H1 (cell line): ENCODE measurements around the gene PRRG3.

Experiments used
- CHD1 ChIP-seq: IDR thresholded peaks from 2 replicates; pipeline ENCODE4 v1.6.1; 2012; ENCODE audit warnings: low read depth, low read length, improper control_type of control experiment
- CREB1 ChIP-seq: IDR thresholded peaks from 2 replicates; pipeline ENCODE4 v1.6.1; 2012; ENCODE audit warnings: inconsistent platforms
- E2F6 ChIP-seq: IDR thresholded peaks from 2 replicates; pipeline ENCODE4 v1.6.1; 2012; ENCODE audit warnings: inconsistent platforms
- EP300 ChIP-seq, 2 experiments: IDR thresholded peaks; 1 replicate in 1 of 2; 2 replicates in 1 of 2; pipeline ENCODE4 v1.6.1; 2011 to 2012; ENCODE audit warnings: low read depth in 2 of 2, low read length in 2 of 2, mild to moderate bottlenecking in 2 of 2, borderline replicate concordance in 1 of 2, inconsistent platforms in 1 of 2, moderate library complexity in 1 of 2
- EZH2 ChIP-seq: fragments of 200-600 bp; sonication (generic); IDR thresholded peaks from 2 replicates; pipeline ENCODE4 v1.7.1; 2012; ENCODE audit warnings: low read depth, mild to moderate bottlenecking, moderate library complexity, low read length, inconsistent platforms; ENCODE audit not compliant: severe bottlenecking
- GABPA ChIP-seq: IDR thresholded peaks from 2 replicates; pipeline ENCODE4 v1.6.1; 2011; ENCODE audit warnings: mild to moderate bottlenecking, low read length, moderate library complexity, borderline replicate concordance; ENCODE audit not compliant: insufficient read depth
- JUN ChIP-seq: IDR thresholded peaks from 2 replicates; pipeline ENCODE4 v1.6.1; 2011; ENCODE audit warnings: low read depth, mild to moderate bottlenecking, improper control_type of control experiment, low read length
- POLR2A ChIP-seq, 2 experiments: IDR thresholded peaks; 1 replicate in 1 of 2; 2 replicates in 1 of 2; pipeline ENCODE4 v1.6.1; 2011; ENCODE audit warnings: low read depth in 2 of 2, low read length in 2 of 2, mild to moderate bottlenecking in 2 of 2; ENCODE audit errors: control extremely low read depth in 1 of 2
- TBP ChIP-seq: IDR thresholded peaks from 2 replicates; pipeline ENCODE4 v1.6.1; 2011; ENCODE audit warnings: low read depth, low read length, improper control_type of control experiment
- YY1 ChIP-seq: IDR thresholded peaks from 2 replicates; pipeline ENCODE4 v1.6.1; 2011; ENCODE audit warnings: low read depth, mild to moderate bottlenecking, low read length
- ZNF274 ChIP-seq: IDR thresholded peaks from 2 replicates; pipeline ENCODE4 v1.7.0; 2012; ENCODE audit warnings: low read length, borderline replicate concordance; ENCODE audit errors: extremely low read depth
- TF ChIP-seq, protein P1 (sequence below), 3 experiments: IDR thresholded peaks; 1 replicate in 2 of 3; 2 replicates in 1 of 3; pipeline versions ENCODE4 v1.5.1 to v1.6.1; 2011; ENCODE audit warnings: low read length in 3 of 3, mild to moderate bottlenecking in 3 of 3, inconsistent platforms in 2 of 3, low read depth in 1 of 3, moderate library complexity in 1 of 3; ENCODE audit not compliant: insufficient read depth in 1 of 3; ENCODE audit errors: control extremely low read depth in 1 of 3
- TF ChIP-seq, protein P2 (sequence below): IDR thresholded peaks from 2 replicates; pipeline ENCODE4 v1.6.1; 2011; ENCODE audit warnings: low read depth, mild to moderate bottlenecking, low read length; ENCODE audit not compliant: insufficient read depth

- TF ChIP-seq YY1 = no peak
- TF ChIP-seq, protein P1, sequence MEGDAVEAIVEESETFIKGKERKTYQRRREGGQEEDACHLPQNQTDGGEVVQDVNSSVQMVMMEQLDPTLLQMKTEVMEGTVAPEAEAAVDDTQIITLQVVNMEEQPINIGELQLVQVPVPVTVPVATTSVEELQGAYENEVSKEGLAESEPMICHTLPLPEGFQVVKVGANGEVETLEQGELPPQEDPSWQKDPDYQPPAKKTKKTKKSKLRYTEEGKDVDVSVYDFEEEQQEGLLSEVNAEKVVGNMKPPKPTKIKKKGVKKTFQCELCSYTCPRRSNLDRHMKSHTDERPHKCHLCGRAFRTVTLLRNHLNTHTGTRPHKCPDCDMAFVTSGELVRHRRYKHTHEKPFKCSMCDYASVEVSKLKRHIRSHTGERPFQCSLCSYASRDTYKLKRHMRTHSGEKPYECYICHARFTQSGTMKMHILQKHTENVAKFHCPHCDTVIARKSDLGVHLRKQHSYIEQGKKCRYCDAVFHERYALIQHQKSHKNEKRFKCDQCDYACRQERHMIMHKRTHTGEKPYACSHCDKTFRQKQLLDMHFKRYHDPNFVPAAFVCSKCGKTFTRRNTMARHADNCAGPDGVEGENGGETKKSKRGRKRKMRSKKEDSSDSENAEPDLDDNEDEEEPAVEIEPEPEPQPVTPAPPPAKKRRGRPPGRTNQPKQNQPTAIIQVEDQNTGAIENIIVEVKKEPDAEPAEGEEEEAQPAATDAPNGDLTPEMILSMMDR (IDR thresholded peaks at IDR 0.05; ENCODE audit: control extremely low read depth in 1 of 3, insufficient read depth in 1 of 3, low read depth in 1 of 3, low read length in 3 of 3) = no peak
- TF ChIP-seq POLR2A (IDR thresholded peaks at IDR 0.05; ENCODE audit: control extremely low read depth in 1 of 2, low read depth in 2 of 2, low read length in 2 of 2) = no peak
- no peak for TF ChIP-seq CHD1
- TF ChIP-seq, protein P2, sequence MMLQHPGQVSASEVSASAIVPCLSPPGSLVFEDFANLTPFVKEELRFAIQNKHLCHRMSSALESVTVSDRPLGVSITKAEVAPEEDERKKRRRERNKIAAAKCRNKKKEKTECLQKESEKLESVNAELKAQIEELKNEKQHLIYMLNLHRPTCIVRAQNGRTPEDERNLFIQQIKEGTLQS = no peak
- no peak for TF ChIP-seq EZH2
- no peak for TF ChIP-seq E2F6
- TF ChIP-seq GABPA = no peak
- TF ChIP-seq TBP = no peak
- TF ChIP-seq EP300 (IDR thresholded peaks at IDR 0.05; ENCODE audit: borderline replicate concordance in 1 of 2, low read depth in 2 of 2, low read length in 2 of 2) = no peak
- no peak for TF ChIP-seq ZNF274
- no peak for TF ChIP-seq CREB1
- TF ChIP-seq JUN = no peak
Observed at GRCh38 chrX:151724563-151725337, 29.5 kb downstream of the PRRG3 start.
